Measurements from ENCODE around the gene OPALIN.
A peak's percentile ranks its signal among the peaks of the same experiment; 100 is the strongest.

OPALIN gene

GRCh38 chr10:96374004-96374403 lies 15.2 kb upstream of the OPALIN start:
- DNase-seq (ENCODE audit: low read depth), result no peak

GRCh38 chr10:96371356-96371755 lies 12.6 kb upstream of the OPALIN start:
- DNase-seq (ENCODE audit: low read depth), result no peak

- DNase-seq (ENCODE audit: low read depth), result peak; percentile 22
These were observed 11.9 kb upstream of the OPALIN start for GRCh38 chr10:96370584-96371157.

- no peak for DNase-seq (ENCODE audit: low read depth)
These were observed 11.2 kb upstream of the OPALIN start for GRCh38 chr10:96369890-96370583.

DNA sequence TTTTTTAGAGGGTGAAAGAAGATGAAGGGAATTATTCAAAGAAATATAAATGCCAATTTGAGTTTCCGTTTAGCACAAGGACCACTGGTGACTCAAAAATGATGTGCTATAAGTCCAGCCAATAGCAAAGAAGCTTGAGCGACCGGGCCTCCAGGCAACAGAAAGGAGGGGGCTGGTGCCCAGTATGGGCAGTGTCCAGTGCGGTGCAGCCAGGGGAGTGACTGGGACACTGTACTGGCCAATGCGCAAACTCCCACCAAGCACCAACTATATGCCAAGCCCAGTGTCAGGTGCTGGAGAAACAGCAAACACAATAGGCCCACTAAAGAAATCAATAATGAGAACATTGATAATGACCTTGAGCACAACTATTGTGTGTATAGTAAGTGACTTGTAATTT lies 10.2 kb upstream of the OPALIN start:
- DNase-seq (ENCODE audit: low read depth), result no peak

- DNase-seq (ENCODE audit: low read depth), result no peak
These were observed 8.7 kb upstream of the OPALIN start for GRCh38 chr10:96367470-96367869.

- no peak for DNase-seq (ENCODE audit: low read depth)
These were observed 7.7 kb upstream of the OPALIN start for GRCh38 chr10:96366508-96366907.

DNA sequence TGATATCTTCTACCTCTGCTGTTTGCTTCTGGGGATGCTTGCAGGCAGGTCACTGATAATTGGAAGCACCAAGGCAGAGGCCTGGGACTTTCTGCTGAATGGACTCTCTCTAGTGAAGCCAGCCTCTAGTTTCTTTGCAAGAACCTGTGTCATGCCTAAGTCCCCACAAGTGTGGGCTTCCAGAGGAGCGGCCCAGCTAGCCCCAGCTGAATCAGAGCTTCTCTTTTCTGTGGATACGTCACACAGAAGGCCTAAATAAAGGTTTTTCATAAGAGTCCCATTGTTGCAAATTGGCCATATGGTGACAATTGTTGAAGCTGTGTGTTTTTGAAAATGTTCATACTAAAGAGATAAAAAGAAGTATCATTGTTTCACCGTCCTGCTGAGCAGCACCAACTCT lies 6.8 kb upstream of the OPALIN start:
- DNase-seq (ENCODE audit: low read depth), result no peak

DNA sequence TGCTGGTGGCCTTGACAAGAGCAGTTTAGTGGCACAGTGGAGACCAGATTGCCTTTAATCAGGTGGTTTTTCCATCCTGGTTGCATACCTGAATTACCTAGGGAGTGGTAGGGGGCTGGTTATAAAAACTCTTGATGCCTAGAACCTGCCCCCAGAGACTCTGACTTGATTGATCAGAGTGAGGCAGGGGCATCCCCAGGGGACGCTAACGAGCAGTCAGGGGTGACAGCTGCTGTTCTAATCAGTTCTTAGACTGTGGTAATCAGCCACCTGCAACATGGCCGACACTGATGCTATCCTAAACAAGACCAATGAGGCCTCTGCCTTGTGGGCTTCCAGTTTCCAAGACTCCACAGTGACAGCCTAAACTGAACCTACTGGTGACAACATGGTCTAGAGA lies 2.0 kb upstream of the OPALIN start:
- DNase-seq (ENCODE audit: low read depth), result no peak

DNA sequence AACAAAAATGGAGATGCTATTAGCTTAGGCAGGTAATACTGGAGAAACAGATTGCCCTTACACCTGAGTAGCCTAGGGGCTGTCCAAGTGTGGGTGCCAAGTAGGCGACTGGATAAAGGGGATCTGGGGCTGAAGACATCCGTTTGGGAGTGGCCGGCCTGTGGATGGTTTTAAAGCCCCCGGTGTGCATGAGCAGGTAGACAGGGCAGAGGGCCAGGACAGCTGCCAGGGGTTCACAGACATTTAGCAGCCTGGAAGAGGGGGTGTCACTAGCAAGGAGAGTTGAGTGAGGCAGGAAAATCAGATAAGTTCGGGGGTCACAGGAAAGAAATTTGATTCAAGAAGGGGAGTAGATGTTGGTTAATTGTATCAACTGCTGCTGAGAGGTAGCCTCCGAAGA lies 1.5 kb upstream of the OPALIN start:
- no peak for DNase-seq (ENCODE audit: low read depth)

DNA sequence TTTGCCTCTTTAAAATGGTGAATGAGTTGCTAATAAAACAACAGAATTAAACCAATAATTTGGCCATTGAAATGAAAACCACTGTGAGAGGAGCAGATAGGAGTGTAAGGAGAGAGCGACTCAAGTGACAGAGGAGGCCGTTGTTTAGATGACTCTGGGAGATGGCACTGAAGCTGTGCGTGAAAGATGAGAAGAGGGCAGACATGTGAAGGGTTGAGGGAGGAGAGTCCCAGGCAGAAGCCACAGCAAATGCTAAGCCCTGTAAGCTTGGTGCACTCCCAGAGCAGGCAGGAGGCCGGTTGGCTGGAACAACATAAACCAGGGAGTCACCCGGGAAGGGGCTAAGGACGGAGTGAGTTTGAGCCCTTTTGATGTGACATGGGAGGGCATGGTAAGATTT lies 814 bp upstream of the OPALIN start:
- no peak for DNase-seq (ENCODE audit: low read depth)

DNA sequence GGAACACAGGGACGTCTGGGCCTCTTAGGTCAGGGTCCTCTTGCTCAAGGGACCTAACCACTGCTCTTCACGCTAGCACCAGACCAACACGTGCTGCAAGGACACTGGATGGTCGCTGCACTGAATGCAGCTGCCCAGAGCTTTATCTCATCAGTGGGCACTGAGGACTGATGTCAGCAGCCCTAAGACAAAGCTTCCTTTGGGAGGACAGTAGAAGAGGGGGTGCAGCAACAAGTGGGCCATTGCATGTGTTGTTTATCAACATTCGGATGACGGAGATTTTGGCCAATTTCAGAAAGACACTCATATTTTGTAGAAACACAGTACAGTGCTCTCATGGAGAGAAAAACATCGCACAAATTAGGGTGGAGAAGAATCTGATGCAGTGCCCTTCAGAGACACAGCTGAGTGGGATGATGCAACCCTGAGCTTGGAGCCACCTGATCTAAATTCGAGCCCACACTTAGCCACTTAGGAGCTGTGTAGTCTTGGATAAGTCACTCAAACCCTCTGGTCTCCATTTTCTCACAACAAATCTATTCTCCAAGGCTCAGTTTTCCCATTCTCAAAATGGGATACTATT lies 1.7 kb downstream of the OPALIN start:
- no peak for DNase-seq (ENCODE audit: low read depth)

GRCh38 chr10:96352582-96352981 lies 6.2 kb downstream of the OPALIN start:
- no peak for DNase-seq (ENCODE audit: low read depth)

GRCh38 chr10:96352027-96352426 lies 6.8 kb downstream of the OPALIN start:
- DNase-seq (ENCODE audit: low read depth), result no peak

DNA sequence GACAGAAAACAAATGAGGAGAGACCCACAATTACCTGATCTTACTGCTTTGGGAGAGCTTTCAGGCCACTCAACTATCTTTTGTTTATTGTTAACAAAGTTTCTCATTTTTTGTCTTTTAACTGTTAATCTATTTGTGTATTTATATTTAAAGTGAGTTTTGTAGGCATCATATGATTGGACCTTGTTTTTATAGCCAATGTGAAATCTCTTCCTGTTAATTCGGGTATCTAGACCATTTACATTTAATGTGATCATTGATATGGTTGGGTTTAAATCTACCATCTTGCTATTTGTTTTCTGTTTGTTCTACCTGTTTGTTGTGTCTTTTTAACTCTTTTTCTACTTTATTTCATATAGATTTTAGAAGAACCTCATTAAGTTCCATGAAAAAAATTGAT lies 12.5 kb downstream of the OPALIN start:
- DNase-seq (ENCODE audit: low read depth), result no peak

GRCh38 chr10:96345222-96345621 lies 13.6 kb downstream of the OPALIN start:
- DNase-seq (ENCODE audit: low read depth), result no peak

GRCh38 chr10:96344178-96344577 lies 14.6 kb downstream of the OPALIN start:
- DNase-seq (ENCODE audit: low read depth), result no peak

DNA sequence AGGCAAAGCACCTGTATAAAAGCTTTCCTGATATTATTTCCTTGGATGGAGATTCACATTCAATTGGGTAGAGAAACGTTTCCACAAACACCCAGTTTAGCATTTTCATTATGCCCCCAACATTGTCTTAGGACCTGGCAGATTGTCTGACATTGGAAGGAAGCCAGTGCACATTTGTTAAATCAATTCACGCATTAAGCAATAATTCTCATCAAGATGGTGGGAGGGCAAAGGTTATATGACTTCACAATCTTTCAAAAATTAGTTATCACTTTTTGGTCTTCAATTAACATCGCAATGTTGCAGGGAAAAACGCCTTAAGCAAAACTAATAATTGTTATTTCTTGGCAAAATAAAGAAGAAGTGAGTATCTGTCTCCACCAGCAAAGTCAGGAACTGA lies 16.4 kb downstream of the OPALIN start:
- DNase-seq (ENCODE audit: low read depth), result no peak

DNA sequence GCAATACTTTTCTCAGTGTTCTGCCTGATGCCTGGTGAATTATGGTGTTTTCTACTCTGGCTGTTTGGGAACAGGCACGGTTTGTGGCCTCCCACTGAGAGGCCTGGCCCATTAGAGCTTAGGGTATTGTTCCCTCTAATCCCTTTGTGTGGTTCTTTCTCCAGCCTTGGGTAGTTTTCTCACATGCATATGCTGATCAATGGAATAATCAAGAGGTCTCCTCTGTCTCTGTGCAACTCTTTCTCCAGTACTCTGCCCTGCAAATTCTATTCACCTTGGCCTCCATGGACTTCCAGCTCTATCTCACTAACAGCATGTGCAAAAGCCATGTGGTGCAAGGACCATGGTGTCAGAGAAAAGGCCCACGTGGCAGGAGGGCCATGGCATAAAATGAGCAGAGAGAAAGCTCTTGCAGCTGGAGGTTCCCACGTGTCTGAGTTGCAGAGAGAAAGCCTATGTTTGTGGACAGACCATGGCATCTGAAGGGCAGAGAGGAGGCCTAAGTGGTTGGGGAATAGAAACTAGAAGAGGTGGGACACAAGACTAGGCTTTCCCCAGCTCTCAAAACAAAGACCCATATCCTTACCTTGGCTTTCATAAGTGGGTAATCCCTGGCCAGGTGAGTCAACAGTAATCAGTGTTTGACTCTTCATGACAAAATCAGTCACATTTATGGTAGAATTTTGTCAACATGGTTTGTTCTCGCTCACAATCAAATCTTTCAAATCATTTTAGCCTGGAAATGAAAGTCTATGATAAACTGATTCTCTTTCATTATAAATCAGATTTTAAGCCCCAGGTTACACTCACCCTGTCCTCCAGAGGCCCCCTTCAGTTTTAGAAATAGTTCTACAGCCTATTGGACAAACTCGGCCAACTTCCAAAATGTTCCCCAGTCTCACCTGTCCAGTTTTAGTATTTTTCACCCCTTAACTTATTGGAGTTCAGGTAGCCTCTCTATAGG lies 17.3 kb downstream of the OPALIN start:
- DNase-seq (ENCODE audit: low read depth), result no peak

GRCh38 chr10:96339956-96340904 lies 18.6 kb downstream of the OPALIN start:
- peak; percentile 33 for DNase-seq (ENCODE audit: low read depth)

DNA sequence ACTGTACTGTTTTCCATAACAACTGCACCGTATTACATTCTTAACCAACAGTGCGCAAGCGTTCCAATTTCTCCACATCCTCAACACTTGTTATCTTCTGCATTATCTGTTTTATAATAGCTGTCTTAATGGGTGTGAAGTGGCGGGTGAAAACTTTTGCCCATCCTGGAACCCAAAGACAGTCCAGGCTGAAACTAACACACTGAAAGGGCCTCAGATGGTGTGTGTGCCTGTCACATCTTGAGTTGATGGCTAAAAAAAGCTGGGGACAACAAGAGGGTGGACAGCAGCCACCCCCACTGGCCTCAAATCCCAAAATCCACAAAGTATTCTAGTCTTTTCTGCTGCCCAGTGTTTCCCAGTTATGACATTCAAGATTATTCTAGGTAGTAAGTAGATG lies 19.4 kb downstream of the OPALIN start:
- no peak for DNase-seq (ENCODE audit: low read depth)

All from T follicular helper cell (primary cell).